Stimulated activated CD8-positive, alpha-beta memory T cell treated with anti-CD3 and anti-CD28 coated beads, Interleukin-7, amount 100 ng/mL, for 24 hours (primary cell): ENCODE measurements around the gene KCNH1.

Source experiments
- DNase-seq: peaks from one replicate; pipeline ENCODE4 v3.0.0-alpha.2; 2020; ENCODE audit warnings: low read depth

The KCNH1 gene

GRCh38 chr1:210641582-210641981, 492.4 kb downstream of the KCNH1 start:
- DNase-seq = no peak

GRCh38 chr1:210635108-210635507, 498.8 kb downstream of the KCNH1 start:
- DNase-seq = no peak

- no peak for DNase-seq
Measured at GRCh38 chr1:210633636-210634035, 500.3 kb downstream of the KCNH1 start.

GRCh38 chr1:210633140-210633539, 500.8 kb downstream of the KCNH1 start:
- no peak for DNase-seq

GRCh38 chr1:210631399-210631798, 502.5 kb downstream of the KCNH1 start:
- DNase-seq = no peak

GRCh38 chr1:210629276-210629675, 504.7 kb downstream of the KCNH1 start:
- DNase-seq = no peak

- DNase-seq = no peak
Measured at GRCh38 chr1:210627755-210628154, 506.2 kb downstream of the KCNH1 start.
